H9 (cell line): Measurements from ENCODE around the gene PCYT2. TPM values are rescaled to one million over a fixed set of nuclear protein-coding genes. Genes with fewer than 3 reads are reported as not detected.

ENCODE experiments used
- DNase-seq: peaks from one replicate; pipeline ENCODE4 v3.0.0-alpha.2; 2017
- H2AFZ ChIP-seq: one replicate; pipeline ENCODE4 v1.6.1; 2013; ENCODE audit warnings: mild to moderate bottlenecking, low read length, control low read depth, moderate library complexity
- H2AK5ac ChIP-seq: 2 replicates; pipeline ENCODE4 v1.6.1; 2013; ENCODE audit warnings: low read length, control low read depth, mixed read lengths; ENCODE audit not compliant: insufficient read length
- H2BK120ac ChIP-seq: one replicate; pipeline ENCODE4 v1.6.1; 2013; ENCODE audit warnings: low read depth, mild to moderate bottlenecking, low read length, control low read depth, inconsistent platforms; ENCODE audit not compliant: poor library complexity, severe bottlenecking
- H2BK12ac ChIP-seq: 2 replicates; pipeline ENCODE4 v1.6.1; 2013; ENCODE audit warnings: low read length, control low read depth, mixed read lengths, low read depth; ENCODE audit not compliant: insufficient read length
- H2BK15ac ChIP-seq: 2 replicates; pipeline ENCODE4 v1.6.1; 2013; ENCODE audit warnings: low read depth, low read length, control low read depth
- H2BK20ac ChIP-seq: one replicate; pipeline ENCODE4 v1.6.1; 2013; ENCODE audit warnings: low read depth, mild to moderate bottlenecking, low read length, control low read depth, inconsistent platforms; ENCODE audit not compliant: poor library complexity, severe bottlenecking
- H2BK5ac ChIP-seq: 2 replicates; pipeline ENCODE4 v1.6.1; 2013; ENCODE audit warnings: low read length, control low read depth, mixed read lengths; ENCODE audit not compliant: insufficient read length
- H3K14ac ChIP-seq: 2 replicates; pipeline ENCODE4 v1.6.1; 2013; ENCODE audit warnings: low read length, control low read depth; ENCODE audit not compliant: insufficient read depth
- H3K18ac ChIP-seq: 2 replicates; pipeline ENCODE4 v1.6.1; 2013; ENCODE audit warnings: low read depth, mild to moderate bottlenecking, mixed read lengths, low read length, control low read depth; ENCODE audit not compliant: insufficient read length
- H3K23ac ChIP-seq: 2 replicates; pipeline ENCODE4 v1.6.1; 2013; ENCODE audit warnings: low read length, control low read depth, mixed read lengths, low read depth; ENCODE audit not compliant: insufficient read length
- H3K23me2 ChIP-seq: 2 replicates; pipeline ENCODE4 v1.6.1; 2013; ENCODE audit warnings: low read depth, mild to moderate bottlenecking, mixed read lengths, low read length, control low read depth; ENCODE audit not compliant: insufficient read length, poor library complexity, severe bottlenecking
- H3K27ac ChIP-seq: 2 replicates; pipeline ENCODE4 v1.5.1; 2013; ENCODE audit warnings: low read length, control low read depth, mixed read lengths, low read depth; ENCODE audit not compliant: insufficient read length
- H3K27me3 ChIP-seq: 2 replicates; pipeline ENCODE4 v1.6.1; 2013; ENCODE audit warnings: low read length, control low read depth, inconsistent platforms; ENCODE audit not compliant: insufficient read depth
- H3K4ac ChIP-seq: 2 replicates; pipeline ENCODE4 v1.6.1; 2013; ENCODE audit warnings: low read depth, mild to moderate bottlenecking, control low read depth, inconsistent platforms, low read length, moderate library complexity
- H3K4me1 ChIP-seq: 2 replicates; pipeline ENCODE4 v1.6.1; 2013; ENCODE audit warnings: low read length, control low read depth, inconsistent platforms; ENCODE audit not compliant: insufficient read depth
- H3K4me2 ChIP-seq: 2 replicates; pipeline ENCODE4 v1.6.1; 2013; ENCODE audit warnings: low read length, control low read depth, mixed read lengths; ENCODE audit not compliant: insufficient read length, insufficient read depth
- H3K56ac ChIP-seq: 2 replicates; pipeline ENCODE4 v1.6.1; 2013; ENCODE audit warnings: low read depth, mild to moderate bottlenecking, mixed read lengths, low read length, control low read depth; ENCODE audit not compliant: insufficient read length
- H3K79me1 ChIP-seq: 2 replicates; pipeline ENCODE4 v1.6.1; 2013; ENCODE audit warnings: low read depth, mild to moderate bottlenecking, moderate library complexity, low read length, control low read depth, inconsistent platforms; ENCODE audit not compliant: insufficient read depth, poor library complexity, severe bottlenecking
- H3K79me2 ChIP-seq: 2 replicates; pipeline ENCODE4 v1.6.1; 2013; ENCODE audit warnings: low read length, control low read depth, inconsistent platforms; ENCODE audit not compliant: insufficient read depth
- H3K9ac ChIP-seq: 2 replicates; pipeline ENCODE4 v1.6.1; 2013; ENCODE audit warnings: low read length, control low read depth, mixed read lengths; ENCODE audit not compliant: insufficient read length; ENCODE audit errors: extremely low read depth
- H3K9me3 ChIP-seq: one replicate; pipeline ENCODE4 v1.6.1; 2013; ENCODE audit warnings: low read depth, low read length, inconsistent platforms; ENCODE audit not compliant: control insufficient read depth
- H3T11ph ChIP-seq: one replicate; pipeline ENCODE4 v1.6.1; 2013; ENCODE audit warnings: mild to moderate bottlenecking, low read length, control low read depth, inconsistent platforms
- H4K20me1 ChIP-seq: one replicate; pipeline ENCODE4 v1.6.1; 2013; ENCODE audit not compliant: control insufficient read depth, insufficient read length, insufficient read depth
- H4K5ac ChIP-seq: 2 replicates; pipeline ENCODE4 v1.6.1; 2013; ENCODE audit warnings: low read depth, mild to moderate bottlenecking, mixed read lengths, low read length, control low read depth; ENCODE audit not compliant: insufficient read length
- H4K8ac ChIP-seq: replicated peaks from 2 replicates; pipeline ENCODE4 v1.6.1; 2013; ENCODE audit warnings: low read length, control low read depth, mixed read lengths, low read depth; ENCODE audit not compliant: insufficient read length
- H4K91ac ChIP-seq: 2 replicates; pipeline ENCODE4 v1.6.1; 2013; ENCODE audit warnings: low read depth, mild to moderate bottlenecking, moderate library complexity, mixed read lengths, low read length, control low read depth; ENCODE audit not compliant: insufficient read length
- H3K27ac Mint-ChIP-seq, 3 experiments: 2 replicates in 2 of 3; 3 replicates in 1 of 3; pipeline ENCODE4 v1.8.0; 2020 to 2021; ENCODE audit warnings: mixed read lengths in 3 of 3, mild to moderate bottlenecking in 1 of 3, moderate library complexity in 1 of 3
- H3K27me3 Mint-ChIP-seq: 2 replicates; pipeline ENCODE4 v1.8.0; 2021; ENCODE audit warnings: low read depth, mild to moderate bottlenecking, moderate library complexity, mixed read lengths
- H3K36me3 Mint-ChIP-seq, 3 experiments: 2 replicates in 2 of 3; 3 replicates in 1 of 3; pipeline ENCODE4 v1.8.0; 2020 to 2021; ENCODE audit warnings: low read depth in 3 of 3, mixed read lengths in 3 of 3; ENCODE audit not compliant: insufficient read depth in 1 of 3
- H3K4me1 Mint-ChIP-seq, 2 experiments: 2 replicates each; pipeline ENCODE4 v1.8.0; 2020; ENCODE audit warnings: mixed read lengths in 2 of 2
- H3K4me3 Mint-ChIP-seq, 2 experiments: 2 replicates in 1 of 2; 3 replicates in 1 of 2; pipeline ENCODE4 v1.8.0; 2020 to 2021; ENCODE audit warnings: mild to moderate bottlenecking in 2 of 2, mixed read lengths in 2 of 2, moderate library complexity in 1 of 2
- H3K9me3 Mint-ChIP-seq, 2 experiments: 2 replicates in 1 of 2; 3 replicates in 1 of 2; pipeline ENCODE4 v1.8.0; 2020; ENCODE audit warnings: mild to moderate bottlenecking in 2 of 2, mixed read lengths in 2 of 2, moderate library complexity in 1 of 2
- WGBS: extraction: QIAGEN DNeasy Blood & Tissue Kit; methylation state at CpG from one replicate; pipeline ENCODE4 v1.1.7; 2013; ENCODE audit warnings: missing lambda C conversion rate, low lambda C conversion rate, mixed read lengths; ENCODE audit not compliant: insufficient read length; ENCODE audit errors: extremely low coverage; 5-methylcytosine and 5-hydroxymethylcytosine counted together
- total RNA-seq: library from RNA; stranded (reverse); gene quantifications from 2 replicates; pipeline ENCODE4 v1.2.1, GENCODE V29; 2021
- TF ChIP-seq, protein P1 (sequence below): fragments of 200-600 bp; sonication (generic); conservative IDR thresholded peaks from 3 replicates; pipeline ENCODE4 v1.8.0; 2021; ENCODE audit warnings: antibody characterized with exemption, mild to moderate bottlenecking

The PCYT2 gene
- total RNA-seq, 1 experiment from 2014 or later: 24.5 TPM

DNA sequence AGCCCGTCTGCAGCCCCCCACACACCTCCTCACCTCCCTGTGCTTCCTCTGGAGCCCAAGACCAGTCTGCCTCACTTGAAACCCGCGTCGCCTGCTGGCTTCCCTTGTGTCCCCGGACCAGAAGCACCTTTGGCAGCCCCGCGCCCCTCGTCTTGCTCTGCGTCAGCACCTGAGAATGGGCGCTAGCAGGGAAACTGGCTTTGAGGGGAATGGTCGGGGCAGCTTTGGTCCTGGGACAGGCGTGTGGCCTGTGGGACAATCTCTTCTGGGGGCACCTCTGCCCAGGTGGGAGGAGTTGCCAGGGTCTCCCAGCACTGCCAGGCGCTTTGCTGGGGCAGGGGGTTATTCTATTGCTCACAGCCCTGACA is 20.0 kb upstream of the PCYT2 start:
- H3K36me3 Mint-ChIP-seq: peaks cover 3 to 31% (median 21%) of the 10 kb centered on the region in 3 experiments; a peak in 6 of 7 replicates
- Histone ChIP-seq H3K79me2 (peaks cover 2% of the 10 kb centered on the region; the same call in 1 of the 2 replicates), H3K4ac (no peak overlapping the region), H3K27me3 (no peaks in the 10 kb centered on the region; the same call in 1 of the 2 replicates), H2BK15ac (no peak overlapping the region), H4K20me1 (peaks cover 4% of the 10 kb centered on the region), H2BK12ac (no peak overlapping the region), H3K23ac (no peak overlapping the region), H4K5ac (no peak overlapping the region), H2AK5ac (no peak overlapping the region), H3K18ac (no peak overlapping the region), H4K91ac (no peak overlapping the region), H3K4me1 (no peaks in the 10 kb centered on the region), H3K9ac (no peak overlapping the region), H3K14ac (no peak overlapping the region; the same call in 1 of the 2 replicates), H3T11ph (no peak overlapping the region), H2BK120ac (no peak overlapping the region), H2AFZ (no peak overlapping the region), H4K8ac (no peak overlapping the region), H3K4me2 (no peak overlapping the region), H3K27ac (no peak overlapping the region), H3K23me2 (peaks cover 9% of the 10 kb centered on the region), H3K9me3 (no peaks in the 10 kb centered on the region), H3K56ac (no peak overlapping the region), H3K79me1 (peaks cover 3% of the 10 kb centered on the region), H2BK20ac (no peak overlapping the region), H2BK5ac (no peak overlapping the region)
- WGBS: no CpG with 5 or more reads among the region's 13 CpGs
- H3K27ac Mint-ChIP-seq: peak overlapping the region in 1 of 3 experiments; percentile 75; a peak in 2 of 7 replicates
- H3K27me3 Mint-ChIP-seq: peaks cover 20% of the 10 kb centered on the region
- TF ChIP-seq, protein P1, sequence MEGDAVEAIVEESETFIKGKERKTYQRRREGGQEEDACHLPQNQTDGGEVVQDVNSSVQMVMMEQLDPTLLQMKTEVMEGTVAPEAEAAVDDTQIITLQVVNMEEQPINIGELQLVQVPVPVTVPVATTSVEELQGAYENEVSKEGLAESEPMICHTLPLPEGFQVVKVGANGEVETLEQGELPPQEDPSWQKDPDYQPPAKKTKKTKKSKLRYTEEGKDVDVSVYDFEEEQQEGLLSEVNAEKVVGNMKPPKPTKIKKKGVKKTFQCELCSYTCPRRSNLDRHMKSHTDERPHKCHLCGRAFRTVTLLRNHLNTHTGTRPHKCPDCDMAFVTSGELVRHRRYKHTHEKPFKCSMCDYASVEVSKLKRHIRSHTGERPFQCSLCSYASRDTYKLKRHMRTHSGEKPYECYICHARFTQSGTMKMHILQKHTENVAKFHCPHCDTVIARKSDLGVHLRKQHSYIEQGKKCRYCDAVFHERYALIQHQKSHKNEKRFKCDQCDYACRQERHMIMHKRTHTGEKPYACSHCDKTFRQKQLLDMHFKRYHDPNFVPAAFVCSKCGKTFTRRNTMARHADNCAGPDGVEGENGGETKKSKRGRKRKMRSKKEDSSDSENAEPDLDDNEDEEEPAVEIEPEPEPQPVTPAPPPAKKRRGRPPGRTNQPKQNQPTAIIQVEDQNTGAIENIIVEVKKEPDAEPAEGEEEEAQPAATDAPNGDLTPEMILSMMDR: no peak
- H3K9me3 Mint-ChIP-seq: no peaks in the 10 kb centered on the region
- peaks cover 5 to 15% of the 10 kb centered on the region in 2 experiments for H3K4me1 Mint-ChIP-seq
- no peak overlapping the region for H3K4me3 Mint-ChIP-seq
- DNase-seq: no peak
